Measurements from ENCODE around the gene CAVIN2.

CAVIN2 gene

GRCh38 chr2:191846515-191847476, at the start of gene CAVIN2:
TSS of gene CAVIN2 (minus strand) at chr2:191847088. CDS start at chr2:191846925, 163 bp downstream.
- no peak for DNase-seq

GRCh38 chr2:191895743-191896142, 48.9 kb upstream of the CAVIN2 start:
- no peak for DNase-seq

GRCh38 chr2:191895195-191895594, 48.3 kb upstream of the CAVIN2 start:
- DNase-seq, result no peak

GRCh38 chr2:191894681-191895147, 47.8 kb upstream of the CAVIN2 start:
- no peak for DNase-seq

DNA sequence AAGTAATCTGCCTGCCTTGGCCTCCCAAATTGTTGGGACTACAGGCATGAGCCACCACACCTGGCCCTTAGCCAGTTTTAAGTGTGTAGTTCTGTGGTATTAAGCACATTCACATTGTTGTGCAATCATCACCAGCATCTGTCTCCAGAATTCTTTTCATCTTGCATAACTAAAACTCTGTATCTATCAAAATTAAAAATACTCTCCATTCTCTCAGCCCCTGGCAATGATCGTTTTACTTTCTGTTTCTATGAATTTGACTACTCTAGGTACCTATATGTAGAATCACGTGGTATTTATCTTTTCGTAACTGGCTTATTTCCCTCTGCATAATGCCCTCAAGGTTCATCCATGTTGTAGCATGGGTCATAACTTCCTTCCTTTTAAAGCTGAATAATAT, 45.5 kb upstream of the CAVIN2 start:
- DNase-seq, result no peak

- DNase-seq, result no peak
These were observed 44.8 kb upstream of the CAVIN2 start for GRCh38 chr2:191891656-191892055.

DNA sequence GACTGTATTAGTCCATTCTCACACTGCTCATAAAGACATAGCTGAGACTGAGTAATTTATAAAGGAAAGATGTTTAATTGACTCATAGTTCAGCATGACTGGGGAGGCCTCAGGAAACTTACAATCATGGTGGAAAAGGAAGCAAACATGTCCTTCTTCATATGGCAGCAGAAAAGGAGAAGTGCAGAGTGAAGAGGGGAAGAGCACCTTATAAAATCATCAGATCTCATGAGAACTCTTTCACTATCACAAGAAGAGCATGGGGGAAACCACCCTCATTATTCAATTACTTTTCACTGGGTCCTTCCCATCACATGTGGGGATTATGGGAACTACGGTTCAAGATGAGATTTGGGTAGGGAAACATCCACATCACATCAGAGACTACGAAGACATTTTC, 43.0 kb upstream of the CAVIN2 start:
- no peak for DNase-seq

DNA sequence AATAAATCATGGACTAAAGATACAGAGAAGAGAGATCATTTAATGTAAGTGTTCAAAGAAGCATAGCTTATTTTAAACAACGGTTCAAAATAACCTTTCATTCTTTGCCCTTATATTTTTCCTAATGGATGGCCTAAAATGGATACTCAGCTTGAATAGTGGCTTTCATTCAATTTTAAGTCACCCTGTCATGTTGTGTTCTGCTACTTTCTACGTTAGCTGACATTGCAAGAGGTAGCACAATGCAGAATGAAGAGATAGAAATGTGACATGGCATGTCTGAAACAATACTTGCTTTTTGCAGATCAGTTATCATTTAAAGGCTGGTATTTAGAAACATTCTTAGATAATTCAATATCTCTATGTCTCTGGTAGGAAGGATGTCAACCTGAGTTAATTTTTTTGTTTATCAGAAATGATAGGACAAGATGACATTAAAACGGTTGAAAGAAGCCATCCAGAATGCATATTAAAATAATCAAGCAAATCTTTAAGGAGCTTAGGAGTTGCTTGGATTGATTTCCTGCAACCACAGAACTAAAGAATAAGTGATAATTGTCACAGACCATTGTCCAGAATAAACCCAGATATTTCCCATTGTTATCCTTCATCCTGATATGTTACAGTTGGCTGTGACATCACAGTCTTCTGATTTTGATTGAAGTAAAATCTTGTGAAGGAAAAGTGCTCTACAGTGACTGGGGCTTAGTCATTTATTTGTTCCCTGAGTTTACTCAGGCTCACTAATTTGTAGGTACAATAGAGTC, 41.7 kb upstream of the CAVIN2 start:
- DNase-seq, result no peak

GRCh38 chr2:191885650-191886049, 38.8 kb upstream of the CAVIN2 start:
- DNase-seq, result no peak

- no peak for DNase-seq
These were observed 38.2 kb upstream of the CAVIN2 start for GRCh38 chr2:191885098-191885497.

- DNase-seq, result no peak
These were observed 35.3 kb upstream of the CAVIN2 start for GRCh38 chr2:191881982-191882816.

GRCh38 chr2:191878548-191879279, 31.8 kb upstream of the CAVIN2 start:
- no peak for DNase-seq

DNA sequence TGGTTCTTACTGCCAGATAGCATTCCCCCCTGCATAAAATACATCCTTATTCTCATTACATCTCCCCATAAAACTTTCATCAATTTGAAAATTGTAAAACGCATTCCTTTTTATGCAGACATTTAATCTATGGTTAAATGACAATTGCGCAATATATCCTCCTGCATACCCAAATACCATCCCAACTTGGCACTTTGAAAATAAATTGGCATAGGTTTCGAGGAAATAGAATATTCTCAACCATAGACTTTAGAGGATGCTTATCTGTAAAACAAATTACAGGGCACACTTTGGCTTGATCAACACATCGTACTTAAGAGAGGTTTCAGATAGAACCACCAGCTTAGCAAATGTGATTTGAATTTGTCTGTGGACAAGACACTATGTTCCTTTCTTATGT, 31.0 kb upstream of the CAVIN2 start:
- DNase-seq, result no peak

- DNase-seq, result no peak
These were observed 29.0 kb upstream of the CAVIN2 start for GRCh38 chr2:191875859-191876258.

- DNase-seq, result peak; percentile 43
These were observed 23.9 kb upstream of the CAVIN2 start for GRCh38 chr2:191870744-191871143.

DNA sequence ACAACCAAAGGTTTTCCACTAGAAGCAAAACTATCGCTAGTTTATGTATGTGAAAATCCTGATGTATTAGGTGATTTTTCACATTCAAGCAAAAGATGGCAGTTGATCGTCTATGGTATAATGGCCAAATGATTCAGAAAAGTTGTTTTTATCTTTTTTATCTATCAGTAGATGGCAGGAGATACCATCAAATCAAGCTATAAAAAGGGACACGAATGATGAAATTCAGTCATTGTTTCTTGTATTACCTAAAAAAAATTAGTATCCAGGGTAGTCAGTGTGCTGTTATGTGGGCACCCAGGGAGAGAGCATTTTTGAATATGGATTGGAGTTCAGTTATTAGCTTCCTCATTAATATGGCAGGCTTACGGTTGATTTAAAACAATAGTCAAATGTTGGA, 22.9 kb upstream of the CAVIN2 start:
- DNase-seq, result no peak

DNA sequence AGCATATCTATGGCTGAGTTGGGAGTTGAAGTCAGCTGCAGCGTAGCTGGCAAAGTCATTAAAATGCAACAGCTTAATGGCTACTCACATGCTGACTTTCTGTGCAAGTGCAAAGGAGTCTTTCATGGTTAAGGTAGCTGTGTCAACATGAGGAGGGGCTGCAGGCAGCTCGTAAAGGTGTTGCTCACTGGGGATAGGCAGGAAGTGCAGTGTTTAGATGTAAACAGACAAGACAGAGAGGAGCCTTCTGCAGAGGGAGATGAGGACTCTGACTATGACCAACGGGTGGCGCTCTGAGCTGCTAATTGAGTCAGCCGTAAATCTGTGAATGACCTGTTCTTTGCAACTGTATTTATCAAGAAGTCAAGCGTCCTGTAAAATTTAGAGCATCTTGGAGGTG, 22.3 kb upstream of the CAVIN2 start:
- DNase-seq, result peak; percentile 62

DNA sequence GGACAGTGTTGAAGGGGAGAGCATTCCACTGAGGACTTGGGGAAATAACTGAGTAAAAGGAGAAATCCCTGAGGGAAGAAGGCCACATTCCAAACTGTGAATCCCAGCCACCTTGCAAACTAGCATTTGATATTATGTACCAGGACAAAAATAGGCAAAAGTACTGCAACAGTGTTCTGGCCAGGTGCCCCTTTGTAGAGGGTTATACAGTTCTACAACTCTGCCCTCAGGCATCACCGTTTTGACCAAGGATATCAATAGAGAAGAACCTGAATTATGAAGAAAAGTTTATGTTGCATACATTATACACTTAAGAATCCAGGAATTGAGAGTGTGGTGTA, 20.6 kb upstream of the CAVIN2 start:
- DNase-seq, result no peak

GRCh38 chr2:191866675-191867506, 20.0 kb upstream of the CAVIN2 start:
- DNase-seq, result no peak

GRCh38 chr2:191866195-191866594, 19.3 kb upstream of the CAVIN2 start:
- no peak for DNase-seq

DNA sequence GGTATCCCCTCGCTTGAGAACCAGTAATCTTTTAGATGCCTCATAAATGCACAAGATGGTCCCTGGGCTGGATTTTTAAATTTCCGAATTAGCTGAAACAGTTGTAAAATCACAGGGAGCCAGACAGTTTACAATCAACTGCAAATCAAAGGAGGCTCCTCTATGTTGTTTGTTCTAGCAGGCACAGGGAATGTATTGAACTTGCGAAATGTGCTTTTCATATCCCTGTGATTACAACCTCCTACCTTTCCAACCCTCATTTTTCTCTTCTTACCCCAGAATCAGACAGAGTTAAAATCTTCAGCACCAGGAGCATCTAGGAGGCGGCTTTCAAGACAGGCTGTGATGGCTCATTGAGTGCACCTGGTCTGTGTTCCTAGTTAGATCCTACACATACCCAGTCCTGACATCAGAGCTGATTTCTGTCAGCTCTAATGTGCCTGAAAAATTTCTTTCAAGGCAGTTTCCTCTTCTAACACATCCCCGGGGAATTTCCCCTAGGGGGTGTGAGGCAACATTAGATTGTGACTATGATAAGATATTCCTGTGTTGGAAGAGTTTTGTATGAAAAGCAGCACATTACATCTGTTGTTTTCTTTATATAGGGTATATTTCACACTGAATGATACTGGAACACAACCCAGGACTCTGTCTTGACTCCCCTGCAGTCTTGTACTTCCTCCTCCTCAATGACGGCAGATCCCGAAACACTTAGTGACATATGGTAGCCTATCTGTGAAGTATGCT, 17.9 kb upstream of the CAVIN2 start:
- DNase-seq, result no peak
